Activated effector memory CD4-positive, alpha-beta T cell treated with anti-CD3 and anti-CD28 coated beads, Interleukin-2, amount 50 U/mL, for 16 hours (primary cell): ENCODE data around the gene EXOC3L4.

Experiments
- DNase-seq: peaks from one replicate; pipeline ENCODE4 v3.0.0-alpha.2; 2020

The EXOC3L4 gene

DNA sequence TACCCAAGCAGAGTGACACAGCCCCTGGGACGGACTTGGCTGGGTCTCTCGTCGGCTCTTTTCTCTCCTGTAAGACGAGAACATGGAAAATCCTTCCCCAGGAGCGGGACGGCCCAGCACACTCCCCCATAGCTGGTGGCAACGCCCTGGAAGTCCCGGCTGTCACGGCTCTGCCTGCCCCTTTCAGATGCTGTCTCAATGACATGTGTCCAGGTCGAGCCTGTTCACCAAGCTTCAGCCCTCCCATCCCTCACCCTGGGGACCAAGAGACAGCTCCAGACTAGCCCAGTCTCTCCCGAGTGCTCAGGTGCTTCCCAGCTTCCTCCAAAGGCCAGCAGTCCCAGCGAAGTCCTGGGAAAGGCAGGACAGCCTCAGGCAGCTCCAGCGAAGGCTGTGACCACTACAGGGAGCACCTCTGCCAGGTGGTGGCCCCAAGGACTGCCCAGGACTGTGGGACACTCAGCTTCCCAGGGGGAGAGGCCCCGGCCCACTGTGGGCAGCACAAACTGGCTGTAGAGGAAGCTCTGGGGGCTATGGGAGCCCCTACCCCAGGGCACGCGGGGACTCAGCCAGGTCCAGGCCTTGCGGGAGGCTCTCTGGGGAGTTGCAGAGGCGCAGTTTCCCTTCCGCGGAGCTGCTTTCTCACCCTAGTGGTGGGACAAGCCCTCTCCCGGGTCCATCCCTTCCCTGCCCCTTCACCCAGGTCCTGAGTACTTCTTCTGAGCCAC lies 62.3 kb downstream of the EXOC3L4 start:
- no peak for DNase-seq

DNA sequence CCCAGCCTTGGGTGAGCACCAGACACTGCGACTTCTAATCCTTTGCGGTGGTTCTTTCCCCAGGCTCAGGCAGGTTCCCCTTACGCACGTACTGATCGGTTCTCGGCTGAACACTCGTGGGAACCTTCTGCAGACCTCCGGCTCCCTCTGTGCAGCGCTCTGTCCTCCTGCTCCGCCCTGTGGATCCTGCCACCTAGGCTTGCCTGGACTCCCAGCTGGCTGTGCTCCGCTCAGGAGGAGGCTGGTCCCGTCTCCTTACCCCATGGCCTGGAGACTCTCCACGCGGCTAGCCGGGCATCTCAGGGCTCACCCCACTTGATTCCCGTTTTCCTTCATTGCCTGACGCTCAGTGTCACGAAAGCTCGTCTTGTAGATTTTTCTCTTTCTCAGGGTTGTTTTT lies 63.4 kb downstream of the EXOC3L4 start:
- no peak for DNase-seq

- DNase-seq: no peak
These were observed 64.2 kb downstream of the EXOC3L4 start for GRCh38 chr14:103158688-103159087.
